Activated naive CD4-positive, alpha-beta T cell treated with Interleukin-2 at 50 U/mL for 16 hours (primary cell): Measurements from ENCODE around the gene RSAD1.

Experiments used
- DNase-seq: peaks from one replicate; pipeline ENCODE4 v3.0.0-alpha.2; 2020

RSAD1 gene

GRCh38 chr17:50478391-50479381, at the start of gene RSAD1:
TSS of gene RSAD1 (plus strand) at chr17:50478860. CDS start at chr17:50478885, 25 bp downstream.
- peak; percentile 86 for DNase-seq

GRCh38 chr17:50429793-50430192, 48.9 kb upstream of the RSAD1 start:
- DNase-seq, result no peak

DNA sequence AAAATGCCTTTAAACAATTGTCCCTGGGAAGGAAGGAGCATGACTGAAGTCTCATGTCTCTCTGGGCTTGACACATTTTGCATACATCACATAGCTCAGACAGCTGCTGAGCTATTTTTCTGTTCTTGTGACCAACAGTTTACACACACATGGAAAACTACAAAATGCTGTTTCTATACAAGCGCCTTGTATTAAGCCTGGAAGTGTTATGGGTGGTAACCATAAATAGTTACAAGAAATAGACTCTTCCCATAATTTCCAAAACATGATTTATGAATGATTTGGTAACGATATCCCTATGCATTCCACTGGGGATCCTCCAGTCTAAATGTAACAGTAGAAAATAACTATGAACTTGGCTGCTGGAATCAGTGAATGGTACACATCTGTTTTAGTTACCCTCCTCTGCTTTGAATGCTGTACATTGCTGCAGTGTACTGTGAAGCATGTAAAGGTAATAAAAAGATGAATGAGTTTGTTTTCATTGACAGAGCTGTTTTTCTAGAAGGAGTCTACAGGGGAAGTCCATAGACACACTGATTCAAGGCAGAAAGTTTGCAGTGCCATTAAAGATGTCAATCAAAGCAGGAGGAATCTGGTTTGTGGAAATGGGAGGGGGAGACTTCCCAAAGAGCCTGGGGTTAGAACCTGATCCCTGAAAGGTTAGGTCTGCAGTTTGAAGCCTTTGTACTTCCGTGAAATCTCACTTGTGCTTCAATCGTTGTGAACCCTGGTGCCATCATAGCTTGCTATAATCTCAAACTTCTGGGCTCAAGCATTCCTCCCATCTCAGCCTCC, 47.6 kb upstream of the RSAD1 start:
- DNase-seq, result no peak

GRCh38 chr17:50432125-50432762, 46.4 kb upstream of the RSAD1 start:
- no peak for DNase-seq

DNA sequence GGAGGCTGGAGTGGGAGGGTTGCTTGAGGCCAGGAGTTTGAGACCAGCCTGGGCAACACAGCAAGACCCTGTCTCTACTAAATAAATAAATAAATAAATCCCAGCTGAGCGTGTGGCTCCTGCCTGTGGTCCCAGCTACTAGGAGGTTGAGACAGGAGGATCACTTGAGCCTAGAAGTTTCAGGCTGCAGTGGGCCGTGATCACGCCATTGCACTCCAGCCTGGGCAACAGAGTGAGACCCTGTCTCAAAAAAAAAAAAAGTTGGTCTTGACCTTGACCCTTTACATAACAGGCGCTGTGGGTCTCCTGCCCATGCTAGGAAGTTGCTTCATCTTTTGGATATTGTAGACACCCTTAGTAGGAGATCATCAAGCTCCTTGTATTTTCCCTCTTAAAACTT, 41.3 kb upstream of the RSAD1 start:
- DNase-seq, result no peak

DNA sequence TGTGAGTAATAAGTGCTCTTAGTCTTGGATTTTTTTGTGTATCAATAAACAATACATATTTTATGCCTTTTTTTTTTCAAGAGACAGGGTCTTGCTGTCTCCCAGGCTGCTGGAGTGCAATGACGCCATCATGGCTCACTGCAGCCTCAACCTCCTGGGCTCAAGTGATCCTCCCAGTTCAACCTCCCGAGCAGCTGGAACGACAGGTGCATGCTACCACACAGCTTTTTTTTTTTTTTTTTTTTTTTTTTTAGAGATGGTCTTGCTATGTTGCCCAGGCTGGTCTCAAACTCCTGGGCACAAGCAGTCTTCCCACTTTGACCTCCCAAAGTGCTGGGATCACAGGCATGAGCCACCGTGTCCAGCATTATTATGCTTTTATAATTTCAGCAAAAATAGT, 39.7 kb upstream of the RSAD1 start:
- no peak for DNase-seq

DNA sequence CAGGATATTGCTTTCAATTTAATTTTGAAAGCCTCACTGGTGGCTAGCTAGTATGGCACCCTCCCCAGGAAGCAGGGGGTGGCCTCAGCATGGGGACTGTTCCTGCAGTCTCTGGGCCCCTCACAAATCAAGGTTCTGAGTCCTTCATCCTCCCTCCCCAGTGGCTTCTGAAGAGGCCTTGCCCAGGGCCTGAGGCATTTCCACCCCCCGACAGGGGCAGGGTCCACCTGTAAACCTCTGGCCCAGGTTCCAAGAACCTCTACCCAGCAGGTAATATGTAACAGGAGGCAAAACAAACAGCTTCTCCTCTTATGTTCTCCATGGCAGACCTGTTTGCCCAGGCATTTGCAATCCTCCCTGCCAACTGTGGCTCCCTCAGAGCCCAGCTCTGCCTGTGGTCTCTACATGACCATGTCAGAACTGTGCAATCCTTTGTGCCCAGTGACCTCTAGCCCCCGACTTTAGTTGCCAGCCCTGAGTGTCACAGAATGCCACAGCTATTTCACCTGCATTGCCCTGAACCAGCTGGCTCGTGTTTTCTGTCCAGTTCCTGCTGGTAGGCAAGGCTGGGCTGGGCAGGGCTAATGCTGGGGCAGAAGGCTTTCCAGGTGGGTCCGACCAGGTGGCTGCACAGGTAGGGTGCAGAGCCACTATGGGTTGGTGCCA, 38.4 kb upstream of the RSAD1 start:
- DNase-seq, result no peak

DNA sequence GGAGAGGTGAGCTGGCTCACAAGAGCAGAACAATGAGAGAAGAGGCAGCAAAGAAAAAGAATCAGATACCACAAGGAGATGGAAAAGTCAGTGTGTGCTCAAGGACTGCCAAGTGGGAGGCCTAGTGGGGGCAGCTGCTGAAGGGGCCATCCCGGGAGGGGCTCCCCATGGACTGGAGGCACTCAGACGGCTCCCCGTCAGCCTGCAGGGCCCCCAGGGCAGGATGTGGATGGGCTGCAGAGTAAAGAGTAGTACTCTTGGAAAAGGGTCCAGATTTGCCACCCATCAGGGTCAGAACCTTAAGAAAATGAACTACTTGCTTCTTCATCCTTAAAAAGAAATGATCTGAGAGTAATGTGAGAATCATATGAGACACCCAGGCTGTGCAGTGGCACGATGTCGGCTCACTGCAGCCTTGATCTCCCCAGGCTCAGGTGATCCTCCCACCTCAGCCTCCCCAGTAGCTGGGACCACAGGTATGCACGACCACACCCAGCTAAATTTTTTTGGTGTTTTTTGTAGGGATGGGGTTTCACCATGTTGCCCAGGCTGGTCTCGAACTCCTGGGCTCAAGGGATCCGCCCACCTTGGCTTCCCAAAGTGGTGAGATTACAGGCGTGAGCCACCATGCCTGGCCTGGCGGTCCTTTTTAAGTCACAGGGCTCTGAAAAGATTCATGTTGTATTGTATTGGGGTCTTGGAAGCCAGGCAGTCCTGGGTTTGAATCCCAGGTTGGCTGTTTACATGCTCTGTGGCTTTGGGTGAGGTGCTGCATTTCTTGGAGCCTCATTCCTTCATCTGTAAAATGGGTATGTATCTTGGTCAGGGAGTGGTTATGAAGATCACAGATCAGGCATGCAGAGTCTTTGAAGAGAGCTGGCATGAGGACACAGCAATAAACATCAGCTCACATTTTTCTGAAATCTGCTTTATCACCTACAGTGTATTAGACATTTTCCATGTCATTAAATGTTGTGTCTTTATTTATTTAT, 37.5 kb upstream of the RSAD1 start:
- DNase-seq, result no peak

DNA sequence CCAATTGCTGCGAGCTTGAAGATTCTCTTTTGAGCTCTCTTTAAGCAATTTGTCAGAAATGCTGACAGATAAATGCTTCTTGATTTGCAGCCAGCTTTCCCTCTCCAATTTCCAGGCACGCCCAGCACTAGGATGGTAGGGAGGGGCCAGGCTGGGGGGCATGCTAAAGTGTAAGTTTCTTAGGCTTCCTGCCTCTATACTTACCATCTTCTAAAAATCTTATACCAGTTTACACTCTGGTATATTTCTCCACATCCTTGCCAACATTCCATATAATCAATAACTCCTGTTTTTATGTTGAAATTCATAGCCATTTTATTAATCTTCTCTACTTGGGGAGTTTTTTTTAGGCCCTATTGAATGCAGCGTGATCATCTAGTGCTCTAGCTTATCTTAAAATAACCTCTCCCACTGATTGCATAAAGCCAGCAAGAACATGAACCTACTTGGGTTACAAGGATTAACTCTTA, 35.1 kb upstream of the RSAD1 start:
- no peak for DNase-seq

- DNase-seq, result no peak
Measured at GRCh38 chr17:50444841-50445715, 33.6 kb upstream of the RSAD1 start.

GRCh38 chr17:50445730-50446325, 32.8 kb upstream of the RSAD1 start:
- no peak for DNase-seq

DNA sequence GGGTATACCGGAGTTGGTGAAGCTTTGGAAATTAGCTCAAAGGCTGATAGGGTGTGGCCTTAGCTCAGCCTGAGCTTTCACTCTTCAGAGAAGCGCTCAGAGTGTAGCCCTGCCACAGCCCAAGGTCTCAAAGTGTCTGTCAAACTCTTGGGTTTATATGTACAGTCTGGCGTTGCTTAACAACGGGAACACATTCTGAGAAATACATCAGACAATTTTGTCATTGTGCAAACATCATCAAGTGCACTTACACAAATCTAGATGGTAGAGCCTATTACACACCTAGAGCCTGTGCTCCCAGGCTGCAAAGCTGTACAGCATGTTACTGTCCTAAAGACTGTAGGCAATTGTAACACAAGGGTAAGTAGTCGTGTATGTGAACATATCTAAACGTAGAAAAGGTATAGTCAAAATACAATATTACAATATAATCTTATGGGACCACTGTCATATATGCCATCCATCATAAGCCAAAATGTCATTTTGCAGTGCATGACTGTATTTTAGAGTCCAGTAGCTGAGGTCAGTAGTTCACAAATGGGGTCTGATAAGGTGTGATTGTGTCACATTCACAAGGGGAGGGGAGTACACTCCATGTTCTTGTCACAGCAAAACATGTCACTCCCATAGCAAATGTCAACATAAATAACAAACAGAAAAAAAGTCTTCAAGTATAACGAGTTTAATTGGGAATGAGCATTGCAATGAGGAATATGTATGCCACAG, 30.6 kb upstream of the RSAD1 start:
- DNase-seq, result no peak

GRCh38 chr17:50448643-50449042, 30.0 kb upstream of the RSAD1 start:
- DNase-seq, result no peak

GRCh38 chr17:50451943-50452629, 26.6 kb upstream of the RSAD1 start:
- no peak for DNase-seq

GRCh38 chr17:50452630-50453300, 25.9 kb upstream of the RSAD1 start:
- no peak for DNase-seq

DNA sequence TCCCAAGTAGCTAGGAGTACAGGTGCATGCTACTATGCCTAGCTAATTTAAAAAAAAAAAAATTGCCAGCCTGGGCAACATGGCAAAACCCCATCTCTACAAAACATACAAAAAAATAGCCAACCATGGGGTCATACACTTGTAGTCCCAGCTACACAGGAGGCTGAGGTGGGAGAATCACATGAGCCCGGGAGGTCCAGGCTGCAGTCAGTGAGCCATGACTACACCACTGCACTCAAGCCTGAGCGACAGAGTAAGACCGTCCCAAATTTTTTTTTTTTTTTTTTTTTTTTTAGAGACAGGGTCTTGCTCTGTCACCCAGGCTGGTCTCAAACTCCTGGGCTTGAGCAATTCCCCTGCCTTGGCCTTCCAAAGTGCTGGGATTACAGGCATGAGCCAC, 24.8 kb upstream of the RSAD1 start:
- no peak for DNase-seq

GRCh38 chr17:50457621-50458020, 21.0 kb upstream of the RSAD1 start:
- no peak for DNase-seq

- DNase-seq, result no peak
Measured at GRCh38 chr17:50458270-50458669, 20.4 kb upstream of the RSAD1 start.
